SKM-1 (cell line): Measurements from ENCODE around the gene IFI16.
"Not testable (repeated sequence)": the region's sequence is repeated elsewhere in the genome, so short reads cannot be mapped to it uniquely, and the experiment has no call there.

Experiments used
- DNase-seq: peaks from one replicate; lab custom pipeline; 2025; ENCODE audit not compliant: unreplicated experiment; lab: John Stamatoyannopoulos, UW

Gene IFI16

GRCh38 chr1:159006210-159006807 lies 3.4 kb upstream of the IFI16 start:
- not testable (repeated sequence) for DNase-seq

- peak; percentile 23 for DNase-seq
Observed at GRCh38 chr1:159007726-159008125, 2.0 kb upstream of the IFI16 start.

- no peak for DNase-seq
Observed at GRCh38 chr1:159008744-159009188, 941 bp upstream of the IFI16 start.

DNA sequence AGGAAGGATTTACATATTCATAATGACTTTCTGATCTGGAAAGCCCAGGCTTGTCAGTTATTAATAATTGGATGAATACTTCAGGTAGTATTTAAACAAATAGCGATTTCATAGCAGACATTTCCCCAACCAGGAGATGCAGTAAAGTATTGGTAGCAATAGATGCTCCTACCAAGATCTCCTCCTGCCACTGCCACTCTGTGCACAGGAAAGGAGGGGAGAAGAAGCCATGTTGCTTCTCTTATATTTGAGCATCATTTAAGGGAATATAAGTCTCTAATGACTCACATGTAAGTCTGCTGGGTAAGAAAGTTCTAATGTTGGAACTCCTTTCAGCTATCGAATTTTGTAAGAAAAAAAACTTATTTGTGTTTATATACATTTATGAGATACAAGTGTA lies 420 bp upstream of the IFI16 start:
- no peak for DNase-seq

- no peak for DNase-seq
Observed at GRCh38 chr1:159010391-159010790, 684 bp downstream of the IFI16 start.

- DNase-seq: not testable (repeated sequence)
Observed at GRCh38 chr1:159011001-159011400, 1.3 kb downstream of the IFI16 start.

DNA sequence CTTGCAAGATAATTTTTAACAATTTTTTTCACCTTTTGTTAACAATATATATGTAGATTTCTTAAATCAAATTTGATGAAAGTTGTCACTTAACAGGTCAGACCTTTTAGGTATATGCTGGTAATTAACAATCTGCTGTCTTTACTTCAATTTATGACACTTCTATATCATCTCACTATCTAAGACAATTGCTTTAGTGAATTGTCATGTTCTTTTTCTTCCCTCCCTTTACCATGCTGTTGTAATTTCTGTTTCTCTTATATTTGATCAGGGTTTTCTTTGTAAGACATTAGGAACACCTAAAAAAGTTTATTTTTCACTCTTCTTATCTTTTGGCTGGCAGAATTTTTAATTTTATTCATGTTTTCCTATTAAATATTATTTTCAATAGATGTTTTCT lies 2.0 kb downstream of the IFI16 start:
- DNase-seq: no peak

GRCh38 chr1:159012495-159012894 lies 2.8 kb downstream of the IFI16 start:
- no peak for DNase-seq

- no peak for DNase-seq
Observed at GRCh38 chr1:159014003-159014571, 4.4 kb downstream of the IFI16 start.

DNA sequence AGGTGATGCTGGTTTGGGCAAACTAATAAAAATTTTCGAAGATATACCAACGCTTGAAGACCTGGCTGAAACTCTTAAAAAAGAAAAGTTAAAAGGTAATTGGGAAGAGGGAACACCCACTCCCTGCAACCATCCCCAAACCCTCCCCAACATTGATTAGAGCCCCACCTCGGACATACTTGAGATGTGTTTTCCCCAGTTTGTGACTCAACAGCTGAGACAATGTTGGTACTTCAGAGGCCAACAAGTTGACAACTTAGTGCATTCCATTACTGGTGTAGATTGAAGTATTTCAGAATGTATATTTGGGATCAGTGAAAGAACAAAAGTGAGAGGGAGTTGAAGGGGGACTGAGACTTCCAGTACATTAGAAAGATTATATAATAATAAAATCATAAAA lies 5.1 kb downstream of the IFI16 start:
- no peak for DNase-seq

DNA sequence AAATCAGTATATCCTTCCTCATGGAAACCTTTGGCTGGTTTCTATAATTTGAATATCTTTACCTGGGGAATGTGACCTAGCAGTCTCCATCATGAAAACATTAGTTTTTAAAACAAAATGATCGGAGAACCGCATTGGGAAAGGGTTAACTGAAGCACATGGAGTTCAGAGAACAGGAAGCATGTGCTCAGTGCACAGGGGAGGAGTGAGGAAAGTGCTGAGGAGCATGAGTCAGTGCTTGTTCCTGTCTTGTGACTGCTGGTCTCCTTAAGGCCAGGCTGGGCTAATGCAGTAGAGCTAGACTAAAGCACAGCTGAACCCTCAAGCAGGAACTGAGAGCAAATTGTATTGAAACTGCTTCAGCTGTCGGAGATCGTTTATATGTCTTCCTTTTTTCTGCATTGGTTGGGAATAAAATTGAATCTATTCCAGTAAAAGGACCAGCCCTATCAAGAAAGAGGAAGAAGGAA lies 5.8 kb downstream of the IFI16 start:
- DNase-seq: peak; percentile 97

DNA sequence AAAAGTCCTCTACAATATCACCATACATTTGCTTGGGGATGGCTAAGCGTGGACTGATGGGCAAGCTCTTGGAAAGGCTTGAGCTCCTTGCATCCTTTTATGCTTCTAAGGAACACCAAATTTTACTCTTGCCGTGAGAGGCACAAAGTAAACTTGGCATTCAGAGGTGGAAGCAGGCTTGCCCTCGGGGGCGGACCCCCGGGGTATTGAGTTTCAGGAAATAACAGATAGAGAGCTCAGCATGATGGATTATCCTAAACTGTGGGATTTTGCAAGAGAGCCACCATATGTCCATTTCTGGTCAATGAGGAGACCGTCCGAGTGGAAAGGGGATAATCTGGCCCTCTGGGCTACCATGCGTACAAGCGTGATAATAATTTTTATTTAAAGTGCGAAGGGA lies 14.0 kb downstream of the IFI16 start:
- no peak for DNase-seq

DNA sequence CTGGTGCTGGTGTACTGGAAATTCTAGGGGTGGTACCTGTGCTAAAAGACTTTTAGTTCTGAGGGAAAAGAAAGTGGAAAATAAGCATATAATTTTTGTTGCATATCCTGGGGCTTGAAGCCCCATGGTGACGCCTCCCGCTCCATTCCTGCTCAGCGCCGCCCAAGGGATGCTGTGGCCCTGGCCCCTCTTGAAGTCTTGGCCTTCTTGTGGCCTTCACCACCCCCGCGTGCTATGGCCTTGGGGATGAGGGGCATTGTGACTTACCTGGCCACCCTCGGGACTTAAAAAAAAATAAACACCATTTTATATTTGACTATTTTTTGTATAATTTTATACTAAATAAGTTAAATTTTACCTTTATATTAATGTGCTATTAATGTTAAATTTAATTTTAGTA lies 15.3 kb downstream of the IFI16 start:
- no peak for DNase-seq

GRCh38 chr1:159026841-159027240 lies 17.1 kb downstream of the IFI16 start:
- DNase-seq: not testable (repeated sequence)

DNA sequence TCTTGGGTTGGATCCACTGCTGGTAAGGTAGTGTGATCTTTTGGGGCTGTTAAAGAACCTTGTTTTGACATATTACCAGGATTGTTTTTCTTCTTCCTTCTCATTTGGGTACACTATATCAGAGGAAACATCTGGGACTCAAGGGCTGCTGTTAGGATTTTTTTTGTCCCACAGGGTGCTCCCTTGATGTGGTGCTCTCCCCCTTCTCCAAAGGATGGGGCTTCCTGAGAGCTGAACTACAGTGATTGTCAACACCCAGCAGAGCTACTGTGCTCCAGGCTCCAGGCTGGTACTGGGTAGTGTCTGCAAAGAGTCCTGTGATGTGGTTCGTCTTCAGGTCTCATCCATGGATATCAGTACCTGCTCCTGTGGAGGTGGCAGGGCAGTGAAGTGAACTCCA lies 20.6 kb downstream of the IFI16 start:
- no peak for DNase-seq

DNA sequence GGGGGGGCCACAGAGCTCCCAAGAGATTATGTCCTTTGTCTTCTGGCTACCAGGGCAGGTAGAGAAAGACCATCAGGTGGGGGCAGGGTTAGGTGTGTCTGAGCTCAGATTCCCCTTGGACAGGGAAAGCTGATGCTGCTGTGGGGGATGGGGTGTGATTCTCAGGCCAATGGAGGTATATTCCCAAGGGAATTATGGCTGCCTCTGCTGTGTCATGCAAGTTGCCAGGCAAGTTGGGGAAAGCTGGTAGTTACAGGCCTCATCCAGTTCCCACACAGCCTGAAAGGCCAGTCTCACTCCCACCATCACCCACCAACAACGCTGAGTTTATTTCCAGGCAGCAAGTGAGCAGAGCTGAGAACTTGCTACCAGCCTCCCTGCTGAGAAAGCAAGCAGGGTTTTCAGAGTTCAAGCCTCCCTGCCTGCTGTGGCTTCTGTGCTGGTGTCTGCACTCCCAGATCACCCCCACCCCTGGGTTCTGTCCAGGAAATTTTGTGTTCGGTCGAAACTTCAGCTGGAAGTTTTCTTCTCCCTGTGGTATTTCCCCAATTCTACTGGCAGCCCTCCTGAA lies 21.3 kb downstream of the IFI16 start:
- no peak for DNase-seq

DNA sequence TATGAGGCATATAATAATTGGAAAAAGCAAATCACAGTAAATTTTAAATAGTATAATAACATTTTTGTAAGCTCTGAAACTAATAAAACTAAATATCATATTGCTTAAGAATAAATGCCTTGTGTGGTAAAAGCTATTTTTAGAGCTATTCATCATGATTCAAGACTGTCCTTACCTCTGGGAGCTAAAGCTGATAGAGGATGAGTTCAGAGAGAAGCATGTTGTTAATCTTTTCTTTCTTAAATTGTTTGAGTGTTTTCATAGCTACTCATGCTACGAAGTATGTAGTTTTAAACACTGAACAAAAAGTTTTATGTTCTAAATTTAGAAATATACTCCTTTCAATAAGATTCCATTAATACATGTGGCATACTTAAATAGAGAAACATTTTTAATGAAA lies 30.5 kb downstream of the IFI16 start:
- no peak for DNase-seq

GRCh38 chr1:159040893-159041724 lies 31.4 kb downstream of the IFI16 start:
- no peak for DNase-seq

DNA sequence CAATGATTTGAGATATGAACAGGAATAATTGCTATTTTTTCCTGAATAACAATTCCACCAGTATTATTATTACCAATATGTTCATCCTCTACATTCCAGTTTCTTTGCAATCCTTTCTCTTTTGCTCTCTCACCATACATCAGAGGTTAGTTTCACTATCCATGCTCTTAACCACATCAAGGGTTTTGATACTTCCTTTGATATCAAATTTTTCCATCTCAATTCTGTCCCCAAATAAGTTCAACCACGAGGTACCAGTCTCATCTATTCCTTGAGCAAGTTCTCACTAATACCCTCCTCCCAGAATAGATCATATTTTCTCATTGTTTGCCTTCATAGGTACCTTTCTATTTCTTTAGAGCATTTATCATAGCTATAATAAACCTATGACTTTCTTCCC lies 36.8 kb downstream of the IFI16 start:
- not testable (repeated sequence) for DNase-seq

DNA sequence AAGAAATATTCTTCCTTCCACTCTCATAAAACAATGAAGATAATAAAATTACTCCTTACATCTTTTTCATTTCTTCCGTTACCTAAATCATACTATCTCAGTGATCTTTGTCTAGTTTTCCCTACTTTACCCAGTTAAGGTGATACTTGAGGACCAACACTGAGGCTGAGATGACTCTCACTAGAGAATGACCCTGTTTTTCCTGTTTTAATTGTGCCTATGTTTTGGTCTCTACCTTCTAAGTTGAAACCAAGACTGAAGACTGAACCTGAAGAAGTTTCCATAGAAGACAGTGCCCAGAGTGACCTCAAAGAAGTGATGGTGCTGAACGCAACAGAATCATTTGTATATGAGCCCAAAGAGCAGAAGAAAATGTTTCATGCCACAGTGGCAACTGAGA lies 41.7 kb downstream of the IFI16 start:
- no peak for DNase-seq

DNA sequence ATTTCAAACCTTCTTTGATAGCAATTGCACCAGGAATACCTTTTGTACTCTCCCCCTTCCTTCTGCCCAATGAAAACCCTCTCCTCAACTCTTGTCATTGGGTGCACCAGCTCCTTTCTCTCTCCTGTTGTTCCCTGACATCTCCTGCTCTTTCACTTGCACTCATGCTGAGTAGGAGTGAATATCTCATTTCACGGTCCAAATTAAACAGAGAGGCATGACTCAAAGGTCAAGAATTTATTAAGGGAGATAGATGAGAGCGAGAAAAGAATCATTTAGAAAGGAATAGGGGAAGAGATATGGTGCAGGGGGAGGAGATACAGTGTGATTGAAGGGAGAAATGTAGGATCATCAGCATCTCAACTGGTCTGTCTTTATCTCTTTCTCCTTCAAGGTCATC lies 44.7 kb downstream of the IFI16 start:
- DNase-seq: no peak

DNA sequence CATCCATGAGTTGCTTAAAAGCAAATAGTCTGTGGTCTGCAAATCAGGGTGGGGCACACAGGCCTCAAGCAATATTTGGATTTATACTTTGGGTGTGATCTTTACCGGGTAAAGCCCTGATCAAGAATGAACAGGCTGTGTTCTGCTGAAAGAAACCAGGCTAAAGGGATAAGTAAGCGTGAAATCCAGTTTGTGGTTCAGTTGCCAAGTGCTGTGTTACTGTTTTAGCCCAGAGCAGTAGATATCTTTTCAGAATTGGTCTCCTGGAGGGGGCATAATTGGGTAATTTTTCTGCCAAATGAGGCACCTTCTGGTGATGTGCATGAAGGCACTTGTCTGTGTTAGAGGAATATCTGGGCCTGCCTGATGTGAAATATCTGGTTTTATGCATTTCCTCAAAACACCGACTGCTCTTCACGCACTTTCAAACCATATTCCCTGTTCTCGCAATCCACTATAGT lies 45.5 kb downstream of the IFI16 start:
- DNase-seq: peak; percentile 89
